Tibial nerve (tissue), 4 donors: ENCODE measurements around the gene APOE. TPM values are rescaled to one million over a fixed set of nuclear protein-coding genes. Genes with fewer than 3 reads are reported as not detected.
A peak's percentile ranks its signal among the peaks of the same experiment; 100 is the strongest.

ENCODE experiments used
- DNase-seq, 2 donors: peaks; one replicate each; pipeline ENCODE4 v3.0.0-alpha.2; 2019; ENCODE audit warnings: low spot score in 2 of 2
- H3K27ac ChIP-seq, 4 donors: fragments of 200-600 bp; sonication (generic) in 3 of 4; one replicate each; pipeline ENCODE4 v1.5.1; 2017 to 2019; ENCODE audit warnings: mild to moderate bottlenecking in 1 of 4
- H3K27me3 ChIP-seq, 2 donors: fragments of 200-600 bp; sonication (generic) in 1 of 2; one replicate each; pipeline versions ENCODE4 v1.5.1 to v1.6.0; 2017 to 2019
- H3K36me3 ChIP-seq, 3 donors: fragments of 200-600 bp; sonication (generic); one replicate each; pipeline ENCODE4 v1.5.1; 2018 to 2019
- H3K4me1 ChIP-seq, 4 donors: fragments of 200-600 bp; sonication (generic) in 3 of 4; one replicate each; pipeline ENCODE4 v1.5.1; 2017 to 2019
- H3K4me3 ChIP-seq, 4 donors: fragments of 200-600 bp; sonication (generic) in 3 of 4; one replicate each; pipeline ENCODE4 v1.5.1; 2017 to 2019; ENCODE audit warnings: mild to moderate bottlenecking in 1 of 4, moderate library complexity in 1 of 4
- H3K9me3 ChIP-seq, 4 donors: fragments of 200-600 bp; sonication (generic) in 3 of 4; one replicate each; pipeline ENCODE4 v1.5.1; 2017 to 2019
- CTCF ChIP-seq, 5 experiments: fragments of 200-600 bp in 3 of 5; fragments of 450-650 bp in 2 of 5; sonication (generic) in 3 of 5; IDR thresholded peaks; one replicate each; pipeline ENCODE4 v1.5.1; 2016 to 2019; ENCODE audit warnings: antibody characterized with exemption in 5 of 5, mild to moderate bottlenecking in 3 of 5, moderate library complexity in 2 of 5
- EP300 ChIP-seq, 2 donors: sonication (generic); formaldehyde crosslinking; IDR thresholded peaks; one replicate each; pipeline ENCODE4 v1.6.1; 2017; ENCODE audit warnings: antibody characterized with exemption in 2 of 2, mild to moderate bottlenecking in 1 of 2
- POLR2A ChIP-seq, 2 donors: fragments of 450-650 bp; IDR thresholded peaks; one replicate each; pipeline ENCODE4 v1.6.1; 2017; ENCODE audit warnings: antibody characterized with exemption in 2 of 2, mild to moderate bottlenecking in 2 of 2, moderate library complexity in 2 of 2
- WGBS, 2 donors: methylation state at CpG; one replicate each; pipeline ENCODE4 v1.1.5; 2018; 5-methylcytosine and 5-hydroxymethylcytosine counted together
- total RNA-seq, 4 donors: library from RNA; depleted of rRNA; stranded (reverse); fragments of >200 nt; gene quantifications; one replicate each; pipeline ENCODE4 v1.1.0, GENCODE V29; 2016

APOE gene
- total RNA-seq, 4 donors from 2014 or later = 126 to 316 (median 163) TPM

- TF ChIP-seq CTCF (IDR thresholded peaks at IDR 0.05) = no peak
- TF ChIP-seq EP300 (IDR thresholded peaks at IDR 0.05) = no peak
- no peak for TF ChIP-seq POLR2A (IDR thresholded peaks at IDR 0.05)
- Histone ChIP-seq H3K27me3 (no peaks in the 10 kb centered on the region), H3K36me3 (no peaks in the 10 kb centered on the region), H3K4me3 (no peak overlapping the region), H3K4me1 (peaks cover 0 to 6% (median 0%) of the 10 kb centered on the region in 4 donors), H3K27ac (no peak overlapping the region), H3K9me3 (no peaks in the 10 kb centered on the region)
- WGBS, 2 donors = 72 to 85% methylated on average over 5 of the region's 5 CpGs
- DNase-seq = no peak
Measured at GRCh38 chr19:44939668-44940067, 34.1 kb downstream of the APOE start.

- no peaks in the 10 kb centered on the region for H3K9me3 ChIP-seq
- no peak within 1 kb of the TSS for H3K4me3 ChIP-seq
- H3K4me1 ChIP-seq = no peaks in the 10 kb centered on the region
- H3K27ac ChIP-seq = no peak within 1 kb of the TSS
- WGBS, 2 donors = 82% methylated on average over 14 of the region's 14 CpGs
- no peak for TF ChIP-seq CTCF (IDR thresholded peaks at IDR 0.05)
- DNase-seq = no peak
- H3K36me3 ChIP-seq = no peaks in the 10 kb centered on the region
- H3K27me3 ChIP-seq = no peaks in the 10 kb centered on the region
Measured at GRCh38 chr19:44942067-44942571, 36.5 kb downstream of the APOE start, which contains the start of gene APOC4. Gene APOC4 (plus strand): TSS chr19:44942237. CDS start chr19:44942278, 41 bp downstream.

- no peaks in the 10 kb centered on the region for H3K36me3 ChIP-seq
- no peak for TF ChIP-seq CTCF (IDR thresholded peaks at IDR 0.05)
- DNase-seq = peak; percentile 35 to 41
- no peak overlapping the region for H3K27ac ChIP-seq
- H3K9me3 ChIP-seq = no peaks in the 10 kb centered on the region
- no peak overlapping the region for H3K4me3 ChIP-seq
- 32 to 38% methylated on average over 10 of the region's 10 CpGs for WGBS, 2 donors
- no peaks in the 10 kb centered on the region for H3K4me1 ChIP-seq
- H3K27me3 ChIP-seq = no peaks in the 10 kb centered on the region
Measured at GRCh38 chr19:44943801-44944249, 38.2 kb downstream of the APOE start.

- DNase-seq = no peak
- Histone ChIP-seq H3K4me3 (no peak overlapping the region), H3K36me3 (peaks cover 0 to 15% (median 0%) of the 10 kb centered on the region in 3 donors), H3K27ac (no peak overlapping the region), H3K27me3 (no peaks in the 10 kb centered on the region), H3K9me3 (no peaks in the 10 kb centered on the region), H3K4me1 (peaks cover 0 to 19% (median 8%) of the 10 kb centered on the region in 4 donors)
- TF ChIP-seq EP300 (IDR thresholded peaks at IDR 0.05) (no peak), POLR2A (IDR thresholded peaks at IDR 0.05) (no peak), CTCF (IDR thresholded peaks at IDR 0.05) (no peak)
- 88 to 92% methylated on average over 13 of the region's 13 CpGs for WGBS, 2 donors
Measured at GRCh38 chr19:44947041-44947581, 41.5 kb downstream of the APOE start.

GRCh38 chr19:44948237-44948636, 42.6 kb downstream of the APOE start:
- H3K4me3 ChIP-seq = no peak overlapping the region
- no peaks in the 10 kb centered on the region for H3K9me3 ChIP-seq
- TF ChIP-seq CTCF (IDR thresholded peaks at IDR 0.05) (no peak), EP300 (IDR thresholded peaks at IDR 0.05) (no peak), POLR2A (IDR thresholded peaks at IDR 0.05) (no peak)
- H3K36me3 ChIP-seq = peaks cover 0 to 15% (median 0%) of the 10 kb centered on the region in 3 donors
- H3K4me1 ChIP-seq = peaks cover 0 to 25% (median 8%) of the 10 kb centered on the region in 4 donors
- 61 to 67% methylated on average over 5 of the region's 5 CpGs for WGBS, 2 donors
- H3K27ac ChIP-seq = no peak overlapping the region
- H3K27me3 ChIP-seq = no peaks in the 10 kb centered on the region
- DNase-seq = no peak
